ENCODE results near the gene FREM1.

DNA sequence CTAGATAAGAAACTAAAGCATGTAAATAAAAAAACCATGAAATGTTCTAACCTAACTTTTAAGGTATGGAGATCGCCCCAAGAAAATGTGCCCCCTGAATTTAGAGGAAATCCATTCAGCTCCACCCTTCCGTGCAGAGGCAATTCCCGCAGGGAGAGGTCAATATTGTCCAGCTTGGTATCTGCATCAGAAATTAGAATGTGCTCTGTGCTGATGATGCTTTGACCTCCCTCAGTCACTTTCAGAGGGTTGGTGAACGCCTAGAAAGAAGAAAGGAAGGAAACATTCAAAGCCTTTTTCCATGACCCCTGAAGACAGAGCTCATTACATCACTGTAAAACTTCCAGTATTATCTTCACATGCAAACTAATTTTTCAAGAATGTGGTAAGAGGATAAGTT is 91.0 kb downstream of the FREM1 start:
- no peak for TF ChIP-seq CSDC2 (CRISPR knock-in tag; IDR thresholded peaks at IDR 0.05)
- TF ChIP-seq, protein P1, sequence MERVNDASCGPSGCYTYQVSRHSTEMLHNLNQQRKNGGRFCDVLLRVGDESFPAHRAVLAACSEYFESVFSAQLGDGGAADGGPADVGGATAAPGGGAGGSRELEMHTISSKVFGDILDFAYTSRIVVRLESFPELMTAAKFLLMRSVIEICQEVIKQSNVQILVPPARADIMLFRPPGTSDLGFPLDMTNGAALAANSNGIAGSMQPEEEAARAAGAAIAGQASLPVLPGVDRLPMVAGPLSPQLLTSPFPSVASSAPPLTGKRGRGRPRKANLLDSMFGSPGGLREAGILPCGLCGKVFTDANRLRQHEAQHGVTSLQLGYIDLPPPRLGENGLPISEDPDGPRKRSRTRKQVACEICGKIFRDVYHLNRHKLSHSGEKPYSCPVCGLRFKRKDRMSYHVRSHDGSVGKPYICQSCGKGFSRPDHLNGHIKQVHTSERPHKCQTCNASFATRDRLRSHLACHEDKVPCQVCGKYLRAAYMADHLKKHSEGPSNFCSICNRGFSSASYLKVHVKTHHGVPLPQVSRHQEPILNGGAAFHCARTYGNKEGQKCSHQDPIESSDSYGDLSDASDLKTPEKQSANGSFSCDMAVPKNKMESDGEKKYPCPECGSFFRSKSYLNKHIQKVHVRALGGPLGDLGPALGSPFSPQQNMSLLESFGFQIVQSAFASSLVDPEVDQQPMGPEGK (CRISPR knock-in tag; IDR thresholded peaks at IDR 0.05; ENCODE audit: borderline replicate concordance) = no peak
- no peak for TF ChIP-seq ZFP3 (CRISPR knock-in tag; IDR thresholded peaks at IDR 0.05)
- TF ChIP-seq ZFP30 (CRISPR knock-in tag; IDR thresholded peaks at IDR 0.05) = no peak
- no peak for TF ChIP-seq ISL1 (CRISPR knock-in tag; IDR thresholded peaks at IDR 0.05)
- TF ChIP-seq, protein P2, sequence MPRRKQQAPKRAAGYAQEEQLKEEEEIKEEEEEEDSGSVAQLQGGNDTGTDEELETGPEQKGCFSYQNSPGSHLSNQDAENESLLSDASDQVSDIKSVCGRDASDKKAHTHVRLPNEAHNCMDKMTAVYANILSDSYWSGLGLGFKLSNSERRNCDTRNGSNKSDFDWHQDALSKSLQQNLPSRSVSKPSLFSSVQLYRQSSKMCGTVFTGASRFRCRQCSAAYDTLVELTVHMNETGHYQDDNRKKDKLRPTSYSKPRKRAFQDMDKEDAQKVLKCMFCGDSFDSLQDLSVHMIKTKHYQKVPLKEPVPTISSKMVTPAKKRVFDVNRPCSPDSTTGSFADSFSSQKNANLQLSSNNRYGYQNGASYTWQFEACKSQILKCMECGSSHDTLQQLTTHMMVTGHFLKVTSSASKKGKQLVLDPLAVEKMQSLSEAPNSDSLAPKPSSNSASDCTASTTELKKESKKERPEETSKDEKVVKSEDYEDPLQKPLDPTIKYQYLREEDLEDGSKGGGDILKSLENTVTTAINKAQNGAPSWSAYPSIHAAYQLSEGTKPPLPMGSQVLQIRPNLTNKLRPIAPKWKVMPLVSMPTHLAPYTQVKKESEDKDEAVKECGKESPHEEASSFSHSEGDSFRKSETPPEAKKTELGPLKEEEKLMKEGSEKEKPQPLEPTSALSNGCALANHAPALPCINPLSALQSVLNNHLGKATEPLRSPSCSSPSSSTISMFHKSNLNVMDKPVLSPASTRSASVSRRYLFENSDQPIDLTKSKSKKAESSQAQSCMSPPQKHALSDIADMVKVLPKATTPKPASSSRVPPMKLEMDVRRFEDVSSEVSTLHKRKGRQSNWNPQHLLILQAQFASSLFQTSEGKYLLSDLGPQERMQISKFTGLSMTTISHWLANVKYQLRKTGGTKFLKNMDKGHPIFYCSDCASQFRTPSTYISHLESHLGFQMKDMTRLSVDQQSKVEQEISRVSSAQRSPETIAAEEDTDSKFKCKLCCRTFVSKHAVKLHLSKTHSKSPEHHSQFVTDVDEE (CRISPR knock-in tag; IDR thresholded peaks at IDR 0.05) = no peak
- no peak for TF ChIP-seq OSR1 (CRISPR knock-in tag; IDR thresholded peaks at IDR 0.05)
- no peak for TF ChIP-seq ESRRG (CRISPR knock-in tag; IDR thresholded peaks at IDR 0.05)
- no peak for TF ChIP-seq RARB (CRISPR knock-in tag; IDR thresholded peaks at IDR 0.05)
- no peak for TF ChIP-seq ARNTL (CRISPR knock-in tag; IDR thresholded peaks at IDR 0.05; ENCODE audit: borderline replicate concordance, low read depth)
- TF ChIP-seq, protein P3, sequence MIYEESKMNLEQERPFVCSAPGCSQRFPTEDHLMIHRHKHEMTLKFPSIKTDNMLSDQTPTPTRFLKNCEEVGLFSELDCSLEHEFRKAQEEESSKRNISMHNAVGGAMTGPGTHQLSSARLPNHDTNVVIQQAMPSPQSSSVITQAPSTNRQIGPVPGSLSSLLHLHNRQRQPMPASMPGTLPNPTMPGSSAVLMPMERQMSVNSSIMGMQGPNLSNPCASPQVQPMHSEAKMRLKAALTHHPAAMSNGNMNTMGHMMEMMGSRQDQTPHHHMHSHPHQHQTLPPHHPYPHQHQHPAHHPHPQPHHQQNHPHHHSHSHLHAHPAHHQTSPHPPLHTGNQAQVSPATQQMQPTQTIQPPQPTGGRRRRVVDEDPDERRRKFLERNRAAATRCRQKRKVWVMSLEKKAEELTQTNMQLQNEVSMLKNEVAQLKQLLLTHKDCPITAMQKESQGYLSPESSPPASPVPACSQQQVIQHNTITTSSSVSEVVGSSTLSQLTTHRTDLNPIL (CRISPR knock-in tag; IDR thresholded peaks at IDR 0.05; ENCODE audit: low read depth) = no peak
- no peak for TF ChIP-seq TOX (CRISPR knock-in tag; IDR thresholded peaks at IDR 0.05; ENCODE audit: borderline replicate concordance)

Data from SK-N-SH treated with all-trans-retinoic acid at 6 μM for 48 hours (cell line).